Measurements from ENCODE around the gene SDK1. TPM values are rescaled to one million over a fixed set of nuclear protein-coding genes. Genes with fewer than 3 reads are reported as not detected.
"Not testable (repeated sequence)": the region's sequence is repeated elsewhere in the genome, so short reads cannot be mapped to it uniquely, and the experiment has no call there.

SDK1 gene
- total RNA-seq, 1 donor from 2014 or later, result 4.3 TPM

GRCh38 chr7:4299431-4299830 lies 998.4 kb downstream of the SDK1 start:
- no peak overlapping the region for H3K4me3 Mint-ChIP-seq (ENCODE audit: unreplicated experiment)
- H3K36me3 Mint-ChIP-seq (ENCODE audit: low read depth, unreplicated experiment), result peaks cover 13% of the 10 kb centered on the region
- DNase-seq (ENCODE audit: low spot score), result no peak
- no peaks in the 10 kb centered on the region for H3K4me1 Mint-ChIP-seq (ENCODE audit: unreplicated experiment)
- peaks cover 28% of the 10 kb centered on the region for H3K9me3 Mint-ChIP-seq (ENCODE audit: unreplicated experiment)
- no peak overlapping the region for H3K27ac Mint-ChIP-seq (ENCODE audit: unreplicated experiment)
- TF ChIP-seq CTCF (IDR thresholded peaks at IDR 0.05; ENCODE audit: unreplicated experiment), result no peak
- peaks cover 2% of the 10 kb centered on the region for H3K27me3 Mint-ChIP-seq (ENCODE audit: unreplicated experiment)

- peaks cover 29% of the 10 kb centered on the region for H3K9me3 Mint-ChIP-seq (ENCODE audit: unreplicated experiment)
- no peak overlapping the region for H3K27ac Mint-ChIP-seq (ENCODE audit: unreplicated experiment)
- no peak overlapping the region for H3K4me3 Mint-ChIP-seq (ENCODE audit: unreplicated experiment)
- DNase-seq (ENCODE audit: low spot score), result no peak
- H3K36me3 Mint-ChIP-seq (ENCODE audit: low read depth, unreplicated experiment), result peaks cover 13% of the 10 kb centered on the region
- H3K27me3 Mint-ChIP-seq (ENCODE audit: unreplicated experiment), result peaks cover 5% of the 10 kb centered on the region
- no peak for TF ChIP-seq CTCF (IDR thresholded peaks at IDR 0.05; ENCODE audit: unreplicated experiment)
- no peaks in the 10 kb centered on the region for H3K4me1 Mint-ChIP-seq (ENCODE audit: unreplicated experiment)
Measured at GRCh38 chr7:4302203-4302905, 1001.3 kb downstream of the SDK1 start.

- Mint-ChIP-seq H3K27me3 (ENCODE audit: unreplicated experiment) (peaks cover 8% of the 10 kb centered on the region), H3K27ac (ENCODE audit: unreplicated experiment) (no peak overlapping the region), H3K4me3 (ENCODE audit: unreplicated experiment) (no peak overlapping the region), H3K9me3 (ENCODE audit: unreplicated experiment) (peaks cover 30% of the 10 kb centered on the region), H3K36me3 (ENCODE audit: low read depth, unreplicated experiment) (peaks cover 13% of the 10 kb centered on the region), H3K4me1 (ENCODE audit: unreplicated experiment) (no peaks in the 10 kb centered on the region)
- no peak for TF ChIP-seq CTCF (IDR thresholded peaks at IDR 0.05; ENCODE audit: unreplicated experiment)
- no peak for DNase-seq (ENCODE audit: low spot score)
Measured at GRCh38 chr7:4307316-4308204, 1006.5 kb downstream of the SDK1 start.

GRCh38 chr7:4308205-4308590 lies 1007.1 kb downstream of the SDK1 start:
- no peak overlapping the region for H3K27ac Mint-ChIP-seq (ENCODE audit: unreplicated experiment)
- H3K36me3 Mint-ChIP-seq (ENCODE audit: low read depth, unreplicated experiment), result peaks cover 13% of the 10 kb centered on the region
- H3K4me1 Mint-ChIP-seq (ENCODE audit: unreplicated experiment), result no peaks in the 10 kb centered on the region
- no peak overlapping the region for H3K4me3 Mint-ChIP-seq (ENCODE audit: unreplicated experiment)
- peaks cover 30% of the 10 kb centered on the region for H3K9me3 Mint-ChIP-seq (ENCODE audit: unreplicated experiment)
- no peak for DNase-seq (ENCODE audit: low spot score)
- no peak for TF ChIP-seq CTCF (IDR thresholded peaks at IDR 0.05; ENCODE audit: unreplicated experiment)
- peaks cover 8% of the 10 kb centered on the region for H3K27me3 Mint-ChIP-seq (ENCODE audit: unreplicated experiment)

- peaks cover 23% of the 10 kb centered on the region for H3K9me3 Mint-ChIP-seq (ENCODE audit: unreplicated experiment)
- not testable (repeated sequence) for H3K4me3 Mint-ChIP-seq (ENCODE audit: unreplicated experiment); H3K27ac Mint-ChIP-seq (ENCODE audit: unreplicated experiment); DNase-seq (ENCODE audit: low spot score); H3K36me3 Mint-ChIP-seq (ENCODE audit: low read depth, unreplicated experiment); H3K27me3 Mint-ChIP-seq (ENCODE audit: unreplicated experiment); H3K4me1 Mint-ChIP-seq (ENCODE audit: unreplicated experiment)
Measured at GRCh38 chr7:4313911-4314310, 1012.9 kb downstream of the SDK1 start.

- not testable (repeated sequence) for H3K27ac Mint-ChIP-seq (ENCODE audit: unreplicated experiment); H3K27me3 Mint-ChIP-seq (ENCODE audit: unreplicated experiment); H3K36me3 Mint-ChIP-seq (ENCODE audit: low read depth, unreplicated experiment); H3K4me1 Mint-ChIP-seq (ENCODE audit: unreplicated experiment); H3K4me3 Mint-ChIP-seq (ENCODE audit: unreplicated experiment); DNase-seq (ENCODE audit: low spot score)
- peaks cover 25% of the 10 kb centered on the region for H3K9me3 Mint-ChIP-seq (ENCODE audit: unreplicated experiment)
Measured at GRCh38 chr7:4314316-4314715, 1013.3 kb downstream of the SDK1 start.

Measured in endothelial cell (in vitro differentiated cells).